ENCODE results near the gene SPRED1. TPM values are rescaled to one million over a fixed set of nuclear protein-coding genes. Genes with fewer than 3 reads are reported as not detected.

Gene SPRED1
- total and polyA plus RNA-seq, 2 of the 4 experiments (the other 2 are of a cell fraction), result 6.6 to 17.9 TPM

- ChIA-PET POLR2A (ENCODE audit: unreplicated experiment) (no interaction called here), CTCF (no interaction called here)
- dilution Hi-C loops (cut with HindIII; ENCODE audit: low sequenced_read_pairs, unreplicated experiment) (no loop called here), intact Hi-C loops (cut with micrococcal nuclease) (no loop called here), in situ Hi-C loops (cut with MboI; ENCODE audit: low sequenced_read_pairs) (no loop called here)
- Histone ChIP-seq H2BK15ac (ENCODE audit: low read depth, low read length) (no peak overlapping the region), H3K9ac (ENCODE audit: low read depth, low read length) (no peak overlapping the region), H4K8ac (ENCODE audit: low read depth in 2 of 2, low read length in 2 of 2) (no peak overlapping the region), H3K14ac (replicated peaks; ENCODE audit: low read depth, low read length) (no peak overlapping the region), H2BK120ac (ENCODE audit: low read depth, low read length) (no peak overlapping the region), H3K79me1 (ENCODE audit: low read depth in 1 of 2, low read length in 2 of 2) (no peaks in the 10 kb centered on the region), H2AK9ac (replicated peaks; ENCODE audit: low read depth, low read length, poor library complexity) (no peak overlapping the region), H3K18ac (ENCODE audit: low read depth, low read length) (no peak overlapping the region), H3K36me3 (ENCODE audit: control insufficient read depth, insufficient read depth, low read length) (no peaks in the 10 kb centered on the region), H3K56ac (ENCODE audit: extremely low read depth, insufficient read depth, low read length) (no peak overlapping the region), H3K9me3 (ENCODE audit: control insufficient read depth, insufficient read depth, low read length) (no peaks in the 10 kb centered on the region), H3K4me1 (ENCODE audit: control insufficient read depth, insufficient read depth, low read length) (peaks cover 8% of the 10 kb centered on the region), H4K5ac (ENCODE audit: low read depth, low read length) (no peak overlapping the region), H3K9me1 (ENCODE audit: insufficient read depth, low read length) (peaks cover 5% of the 10 kb centered on the region; the same call in 1 of the 2 replicates), H2BK5ac (ENCODE audit: low read depth, low read length, poor library complexity, severe bottlenecking) (no peak overlapping the region), H4K20me1 (ENCODE audit: insufficient read depth, low read length) (no peaks in the 10 kb centered on the region), H2AFZ (replicated peaks; ENCODE audit: low read length, poor library complexity) (no peak overlapping the region), H3K4me3 (ENCODE audit: insufficient read depth, low read depth, low read length) (no peak overlapping the region), H3K27me3 (ENCODE audit: control insufficient read depth, insufficient read depth, low read length) (no peaks in the 10 kb centered on the region), H3K23ac (ENCODE audit: low read depth, low read length) (no peak overlapping the region), H2BK20ac (ENCODE audit: low read depth, low read length) (no peak overlapping the region), H2AK5ac (ENCODE audit: low read depth, low read length) (no peak overlapping the region), H4K91ac (ENCODE audit: insufficient read depth, low read depth, low read length) (no peak overlapping the region), H3K4me2 (ENCODE audit: low read depth, low read length) (no peak overlapping the region), H3K4ac (ENCODE audit: low read depth, low read length) (no peak overlapping the region), H3K27ac (ENCODE audit: insufficient read depth, low read length) (no peak overlapping the region)
- no TSS peak for BruUV-seq (replicated peaks)
- peak; percentile 52 for DNase-seq
- ATAC-seq (ENCODE audit: low read depth), result peak; percentile 66
- no CpG with 5 or more reads among the region's 4 CpGs for WGBS, 2 experiments (ENCODE audit: extremely low coverage in 2 of 2, insufficient read length in 1 of 2)
- no peak for TF ChIP-seq NFE2L2 (IDR thresholded peaks at IDR 0.05; ENCODE audit: low read depth, low read length)
Observed at GRCh38 chr15:38373016-38373415, 120.4 kb downstream of the SPRED1 start.
